Measurements from ENCODE around the gene GIPC3. TPM values are rescaled to one million over a fixed set of nuclear protein-coding genes. Genes with fewer than 3 reads are reported as not detected.

GIPC3 gene
- total RNA-seq, 2 donors from 2014 or later, result 0.78 to 0.99 TPM

DNA sequence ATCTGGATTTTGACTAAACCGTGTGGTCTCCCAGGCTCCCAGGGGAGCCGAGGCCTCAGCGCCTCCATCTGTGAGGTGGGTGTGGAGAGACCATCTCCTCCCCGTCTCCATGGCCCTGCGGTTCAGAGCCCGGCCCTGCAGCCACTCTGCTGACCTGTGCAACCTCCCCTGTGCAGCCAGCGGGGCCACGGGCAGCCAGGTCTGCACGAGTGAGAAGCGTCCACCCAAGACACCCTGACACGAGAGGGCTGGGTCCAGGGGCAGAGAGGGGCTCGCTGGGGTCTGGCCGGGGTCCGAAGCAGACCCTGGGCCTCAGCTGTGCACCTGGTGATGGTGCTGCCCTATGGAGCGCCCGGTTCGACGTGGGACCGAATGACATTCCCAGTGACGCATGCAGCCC, 51.7 kb downstream of the GIPC3 start:
- 89% methylated on average over 12 of the region's 20 CpGs; no CpG with 5 or more reads in 1 of the 2 donors for WGBS, 2 donors
- no peak for TF ChIP-seq POLR2A (IDR thresholded peaks at IDR 0.05)
- TF ChIP-seq CTCF (IDR thresholded peaks at IDR 0.05), result no peak
- peaks cover 0 to 5% of the 10 kb centered on the region in 2 donors for H3K36me3 ChIP-seq (replicated peaks in 1 of 2; ENCODE audit: insufficient read depth in 1 of 2, low read depth in 2 of 2)

GRCh38 chr19:3637621-3638020, 52.3 kb downstream of the GIPC3 start:
- WGBS, 2 donors, result 93 to 94% methylated on average over 14 to 20 of the region's 23 CpGs
- H3K36me3 ChIP-seq (replicated peaks in 1 of 2; ENCODE audit: insufficient read depth in 1 of 2, low read depth in 2 of 2), result peaks cover 0 to 5% of the 10 kb centered on the region in 2 donors

More for the DNA sequence above, 51.7 kb downstream of the GIPC3 start:
- Histone ChIP-seq H3K4me3 (no peak overlapping the region), H3K4me1 (no peaks in the 10 kb centered on the region), H3K9me3 (no peaks in the 10 kb centered on the region), H3K27me3 (no peaks in the 10 kb centered on the region), H3K27ac (no peak overlapping the region)
- ATAC-seq, result no peak
- no peak for DNase-seq
- intact Hi-C loops (cut with DNase I), result no loop called here

DNA sequence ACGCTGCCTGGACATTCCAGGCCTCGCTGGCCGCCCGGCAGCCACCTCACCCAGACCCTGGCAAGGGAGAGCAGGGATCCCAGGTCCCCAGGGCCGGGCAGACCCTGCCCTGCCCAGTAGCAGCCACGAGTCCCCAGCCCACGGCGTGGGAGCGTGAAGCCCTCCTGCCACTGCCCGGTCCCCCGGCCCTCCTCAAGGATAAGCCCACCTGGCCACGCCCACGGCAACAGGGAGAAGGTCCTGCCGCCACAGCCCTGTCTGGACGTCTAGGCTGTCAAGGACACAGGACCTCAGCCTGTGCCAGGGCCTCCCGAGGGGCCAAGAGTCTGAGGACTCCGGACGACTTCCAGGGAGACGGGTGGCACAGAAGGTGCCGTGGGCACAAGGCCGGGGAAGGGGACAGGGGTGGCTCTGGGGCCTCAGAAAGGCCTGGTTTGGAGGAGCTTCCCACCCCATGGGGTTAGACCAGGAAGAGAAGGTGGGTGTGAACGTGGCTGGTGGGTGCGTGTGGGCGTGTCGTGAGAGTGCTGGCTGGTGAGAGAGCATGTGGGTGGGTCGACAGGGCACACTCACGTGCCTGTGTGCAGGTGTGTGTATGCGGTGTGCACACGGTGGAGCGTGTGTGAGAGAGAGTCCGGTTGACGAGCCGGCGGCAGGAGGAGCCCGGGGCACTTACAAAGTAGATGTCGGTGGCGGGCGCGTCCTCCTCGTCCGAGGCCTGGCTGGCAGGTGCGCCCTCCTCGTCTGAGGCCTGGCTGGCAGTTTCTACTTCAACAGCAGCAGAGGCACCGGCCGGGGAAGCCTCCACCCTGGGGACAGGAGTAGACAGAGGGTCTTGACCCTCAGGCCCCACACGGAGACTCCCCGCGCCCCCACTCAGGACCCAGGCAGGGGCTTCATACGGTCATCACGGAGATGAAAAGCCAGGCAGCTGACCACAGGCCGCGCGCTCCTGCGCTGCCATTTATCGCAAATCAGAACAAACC, 53.2 kb downstream of the GIPC3 start:
- 82 to 88% methylated on average over 26 to 47 of the region's 55 CpGs for WGBS, 2 donors
- no peaks in the 10 kb centered on the region for H3K4me1 ChIP-seq
- peaks cover 0 to 6% of the 10 kb centered on the region in 2 donors for H3K36me3 ChIP-seq (replicated peaks in 1 of 2; ENCODE audit: insufficient read depth in 1 of 2, low read depth in 2 of 2)
- ATAC-seq (no peak), DNase-seq (no peak)
- intact Hi-C loops (cut with DNase I), result no loop called here
- H3K4me3 ChIP-seq, result no peak overlapping the region
- no peaks in the 10 kb centered on the region for H3K9me3 ChIP-seq
- H3K27me3 ChIP-seq, result no peaks in the 10 kb centered on the region
- no peak for TF ChIP-seq POLR2A (IDR thresholded peaks at IDR 0.05)
- TF ChIP-seq CTCF (IDR thresholded peaks at IDR 0.05), result no peak
- H3K27ac ChIP-seq, result no peak overlapping the region

More at GRCh38 chr19:3637621-3638020, 52.3 kb downstream of the GIPC3 start:
- TF ChIP-seq POLR2A (IDR thresholded peaks at IDR 0.05) (no peak), CTCF (IDR thresholded peaks at IDR 0.05) (no peak)
- ATAC-seq (no peak), DNase-seq (no peak)
- Histone ChIP-seq H3K27me3 (no peaks in the 10 kb centered on the region), H3K27ac (no peak overlapping the region), H3K4me1 (no peaks in the 10 kb centered on the region), H3K4me3 (no peak overlapping the region), H3K9me3 (no peaks in the 10 kb centered on the region)
- intact Hi-C loops (cut with DNase I), result no loop called here

DNA sequence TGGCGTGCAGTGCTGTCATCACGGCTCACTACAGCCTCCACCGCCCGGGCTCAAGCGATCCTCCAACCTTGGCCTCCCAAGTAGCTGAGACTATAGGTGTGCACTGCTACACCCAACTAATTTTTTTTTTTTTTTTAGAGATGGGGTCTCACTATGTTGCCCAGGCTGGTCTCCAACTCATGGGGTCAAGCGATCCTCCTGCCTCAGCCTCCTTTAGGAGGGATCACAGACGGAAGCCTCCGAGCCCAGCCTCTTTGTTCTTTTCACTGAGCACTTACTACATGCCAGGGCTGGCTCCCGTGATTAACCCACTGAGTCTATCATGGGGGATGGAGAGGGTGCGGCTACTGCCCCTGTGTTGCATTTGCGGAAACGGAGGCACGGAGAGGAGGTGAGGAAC, 54.2 kb downstream of the GIPC3 start:
- no peak overlapping the region for H3K4me3 ChIP-seq
- DNase-seq (no peak), ATAC-seq (no peak)
- WGBS, 2 donors, result 96 to 98% methylated on average over 12 to 13 of the region's 13 CpGs
- intact Hi-C loops (cut with DNase I), result no loop called here
- TF ChIP-seq POLR2A (IDR thresholded peaks at IDR 0.05) (no peak), CTCF (IDR thresholded peaks at IDR 0.05) (no peak)
- H3K36me3 ChIP-seq (replicated peaks in 1 of 2; ENCODE audit: insufficient read depth in 1 of 2, low read depth in 2 of 2), result peaks cover 0 to 6% of the 10 kb centered on the region in 2 donors
- no peaks in the 10 kb centered on the region for H3K27me3 ChIP-seq
- no peaks in the 10 kb centered on the region for H3K9me3 ChIP-seq
- H3K27ac ChIP-seq, result no peak overlapping the region
- no peaks in the 10 kb centered on the region for H3K4me1 ChIP-seq

Measured in body of pancreas (tissue), 4 donors.